Spleen (tissue), 7 donors: ENCODE data around the gene TRIM47.

Experiments used
- POLR2A ChIP-seq, 3 donors: fragments of 450-650 bp; IDR thresholded peaks; one replicate each; pipeline ENCODE4 v1.5.1; 2017; ENCODE audit warnings: antibody characterized with exemption in 3 of 3, mild to moderate bottlenecking in 1 of 3
- TF ChIP-seq, protein P1 (sequence below), 11 experiments: fragments of 200-600 bp in 7 of 11; fragments of 450-650 bp in 4 of 11; sonication (generic) in 4 of 11; IDR thresholded peaks in 8 of 11; conservative IDR thresholded peaks in 3 of 11; 1 replicate in 7 of 11; 2 replicates in 4 of 11; pipeline versions ENCODE4 v1.4.0 to v1.8.0; 2016 to 2021; ENCODE audit warnings: antibody characterized with exemption in 11 of 11, inconsistent platforms in 4 of 11, mild to moderate bottlenecking in 1 of 11
- donor health status: DM: no; HTN: no; CAD: no; lungs with moderate emphysema.
- donor health status: DM: no; HTN: no; CAD: no.
- donor health status: DM: no; HTN: no; CAD: no.

DNA sequence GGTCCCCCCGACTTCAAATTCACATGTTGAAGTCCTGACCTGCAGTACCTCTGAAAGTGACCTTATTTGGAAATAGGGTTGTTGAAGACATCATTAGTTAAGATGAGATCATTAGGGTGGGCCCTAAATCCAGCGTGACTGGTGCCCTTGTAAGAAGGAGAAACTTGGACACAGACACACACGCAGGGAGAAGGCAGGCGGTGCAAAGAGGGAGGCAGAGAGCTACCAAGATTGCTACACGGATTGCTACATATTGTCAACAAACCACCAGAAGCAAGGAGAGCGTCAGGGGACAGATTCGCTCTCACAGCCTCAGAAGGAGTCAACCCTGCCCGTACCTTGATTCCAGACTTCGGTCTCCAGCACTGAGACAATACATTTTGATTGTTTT is 16.5 kb downstream of the TRIM47 start:
- TF ChIP-seq, protein P1, sequence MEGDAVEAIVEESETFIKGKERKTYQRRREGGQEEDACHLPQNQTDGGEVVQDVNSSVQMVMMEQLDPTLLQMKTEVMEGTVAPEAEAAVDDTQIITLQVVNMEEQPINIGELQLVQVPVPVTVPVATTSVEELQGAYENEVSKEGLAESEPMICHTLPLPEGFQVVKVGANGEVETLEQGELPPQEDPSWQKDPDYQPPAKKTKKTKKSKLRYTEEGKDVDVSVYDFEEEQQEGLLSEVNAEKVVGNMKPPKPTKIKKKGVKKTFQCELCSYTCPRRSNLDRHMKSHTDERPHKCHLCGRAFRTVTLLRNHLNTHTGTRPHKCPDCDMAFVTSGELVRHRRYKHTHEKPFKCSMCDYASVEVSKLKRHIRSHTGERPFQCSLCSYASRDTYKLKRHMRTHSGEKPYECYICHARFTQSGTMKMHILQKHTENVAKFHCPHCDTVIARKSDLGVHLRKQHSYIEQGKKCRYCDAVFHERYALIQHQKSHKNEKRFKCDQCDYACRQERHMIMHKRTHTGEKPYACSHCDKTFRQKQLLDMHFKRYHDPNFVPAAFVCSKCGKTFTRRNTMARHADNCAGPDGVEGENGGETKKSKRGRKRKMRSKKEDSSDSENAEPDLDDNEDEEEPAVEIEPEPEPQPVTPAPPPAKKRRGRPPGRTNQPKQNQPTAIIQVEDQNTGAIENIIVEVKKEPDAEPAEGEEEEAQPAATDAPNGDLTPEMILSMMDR (IDR thresholded peaks at IDR 0.05 in 8 of 11, conservative IDR thresholded peaks at IDR 0.05 in 3 of 11) = no peak
- TF ChIP-seq POLR2A (IDR thresholded peaks at IDR 0.05) = no peak
